GM12878 (cell line): Measurements from ENCODE around the gene ZNF892. TPM values are rescaled to one million over a fixed set of nuclear protein-coding genes. Genes with fewer than 3 reads are reported as not detected.
A peak's percentile ranks its signal among the peaks of the same experiment; 100 is the strongest.

Source experiments
- ATAC-seq: fragments of 200-7000 bp; cut with Tn5 transposase; 3 replicates; pipeline ENCODE4 v1.9.1; 2020; ENCODE audit warnings: mild to moderate bottlenecking, moderate library complexity
- BruUV-seq: library from RNA; stranded (reverse); fragments of 400-500 nt; replicated peaks from 2 replicates; lab custom pipeline; 2021; lab: Mats Ljungman, UMichigan
- CTCF ChIA-PET: fragments of 300-600 bp; sonication (Branson Sonifier 250); formaldehyde crosslinking; extraction: SDS; loops from one replicate; lab custom pipeline; 2021; ENCODE audit warnings: inconsistent platforms; lab: Yijun Ruan, JAX
- POLR2A ChIA-PET: fragments of 350-600 bp; formaldehyde crosslinking; extraction: SDS; loops from one replicate; lab custom pipeline; 2021; ENCODE audit warnings: inconsistent platforms; lab: Charles Lee
- RAD21 ChIA-PET: fragments of 300-600 bp; sonication (Branson Sonifier 250); formaldehyde crosslinking; loops from one replicate; lab custom pipeline; 2023; ENCODE audit warnings: antibody characterized with exemption; ENCODE audit not compliant: unreplicated experiment; lab: Charles Lee
- SMC1A ChIA-PET: fragments of 300-600 bp; sonication (Branson Sonifier 250); formaldehyde crosslinking; loops from one replicate; lab custom pipeline; 2023; ENCODE audit not compliant: unreplicated experiment, uncharacterized antibody; lab: Charles Lee
- DNase-seq: peaks from one replicate; pipeline ENCODE4 v3.0.0-alpha.2; 2011; ENCODE audit warnings: low read depth, low spot score
- FAIRE-seq: peaks from 3 replicates; lab custom pipeline; 2011; peaks lifted over from hg19 to GRCh38; lab: Jason Lieb, UNC
- H2AFZ ChIP-seq: 2 replicates; pipeline ENCODE4 v1.6.0; 2011; ENCODE audit warnings: low read depth, low read length, control low read depth; ENCODE audit not compliant: control insufficient read depth
- H3K27ac ChIP-seq: 2 replicates; pipeline ENCODE4 v1.5.1; 2011; ENCODE audit warnings: control low read depth; ENCODE audit not compliant: control insufficient read depth, insufficient read depth
- H3K27me3 ChIP-seq, 2 experiments: replicated peaks in 1 of 2; 2 replicates each; pipeline versions ENCODE4 v1.6.0 to v1.6.1; 2011; ENCODE audit warnings: low read length in 1 of 2; ENCODE audit not compliant: control insufficient read depth in 2 of 2, insufficient read depth in 2 of 2
- H3K36me3 ChIP-seq, 2 experiments: 2 replicates each; pipeline ENCODE4 v1.5.1; 2011; ENCODE audit warnings: low read length in 1 of 2; ENCODE audit not compliant: control insufficient read depth in 2 of 2, insufficient read depth in 2 of 2
- H3K4me1 ChIP-seq: 2 replicates; pipeline ENCODE4 v1.6.1; 2011; ENCODE audit warnings: mild to moderate bottlenecking, low read length, moderate library complexity, mixed read lengths; ENCODE audit not compliant: control insufficient read depth, insufficient read depth
- H3K4me2 ChIP-seq: 2 replicates; pipeline ENCODE4 v1.6.0; 2011; ENCODE audit warnings: control low read depth; ENCODE audit not compliant: control insufficient read depth, insufficient read depth
- H3K4me3 ChIP-seq: fragments of 200-600 bp; sonication (generic); 2 replicates; pipeline ENCODE4 v1.5.1; 2016
- H3K79me2 ChIP-seq: 2 replicates; pipeline ENCODE4 v1.6.0; 2011; ENCODE audit warnings: low read length; ENCODE audit not compliant: control insufficient read depth, insufficient read depth
- H3K9ac ChIP-seq: 2 replicates; pipeline ENCODE4 v1.8.0; 2011; ENCODE audit warnings: low read length, control low read depth, mixed read lengths; ENCODE audit not compliant: control insufficient read depth, insufficient read depth
- H3K9me3 ChIP-seq: replicated peaks from 3 replicates; pipeline ENCODE4 v1.5.1; 2011; ENCODE audit warnings: mild to moderate bottlenecking, low read length; ENCODE audit not compliant: control insufficient read depth, insufficient read depth
- H4K20me1 ChIP-seq: 2 replicates; pipeline ENCODE4 v1.6.0; 2011; ENCODE audit not compliant: control insufficient read depth, insufficient read depth
- CBX5 ChIP-seq: sonication (generic); IDR thresholded peaks from 2 replicates; pipeline ENCODE4 v1.6.1; 2016; ENCODE audit warnings: low read depth, moderate library complexity, mild to moderate bottlenecking, inconsistent platforms
- CREB1 ChIP-seq: IDR thresholded peaks from 2 replicates; pipeline ENCODE4 v1.6.1; 2012; ENCODE audit warnings: low read depth, mild to moderate bottlenecking, inconsistent platforms
- E2F4 ChIP-seq: IDR thresholded peaks from 2 replicates; pipeline ENCODE4 v1.6.1; 2012; ENCODE audit warnings: low read depth, low read length, improper control_type of control experiment
- GABPA ChIP-seq: IDR thresholded peaks from 2 replicates; pipeline ENCODE4 v1.6.1; 2014; ENCODE audit warnings: antibody characterized with exemption, low read depth, mild to moderate bottlenecking, inconsistent platforms
- HDGF ChIP-seq: fragments of 450-650 bp; IDR thresholded peaks from 2 replicates; pipeline ENCODE4 v1.6.1; 2016; ENCODE audit warnings: antibody characterized with exemption
- KLF5 ChIP-seq: fragments of 450-650 bp; IDR thresholded peaks from 2 replicates; pipeline ENCODE4 v1.6.1; 2014; ENCODE audit warnings: mild to moderate bottlenecking; ENCODE audit not compliant: partially characterized antibody
- MEF2A ChIP-seq: IDR thresholded peaks from 2 replicates; pipeline ENCODE4 v1.6.1; 2011; ENCODE audit warnings: low read depth, mild to moderate bottlenecking, low read length, moderate library complexity; ENCODE audit not compliant: insufficient read depth
- MXI1 ChIP-seq: fragments of 150-350 bp; IDR thresholded peaks from 2 replicates; pipeline ENCODE4 v1.6.1; 2011; ENCODE audit warnings: low read depth, mild to moderate bottlenecking, inconsistent platforms, low read length, improper control_type of control experiment
- POLR2A ChIP-seq: IDR thresholded peaks from 2 replicates; pipeline ENCODE4 v1.6.1; 2011; ENCODE audit warnings: low read depth, mild to moderate bottlenecking, low read length
- RAD21 ChIP-seq: IDR thresholded peaks from 2 replicates; pipeline ENCODE4 v1.6.1; 2011; ENCODE audit warnings: mild to moderate bottlenecking, low read depth, low read length, moderate library complexity; ENCODE audit not compliant: insufficient read depth
- SRF ChIP-seq, 2 experiments: IDR thresholded peaks; 2 replicates each; pipeline ENCODE4 v1.6.1; 2011; ENCODE audit warnings: low read depth in 2 of 2, low read length in 2 of 2, mild to moderate bottlenecking in 1 of 2, moderate library complexity in 1 of 2
- STAT3 ChIP-seq: IDR thresholded peaks from 2 replicates; pipeline ENCODE4 v1.6.1; 2011; ENCODE audit warnings: low read depth, low read length, improper control_type of control experiment
- TBL1XR1 ChIP-seq: IDR thresholded peaks from 2 replicates; pipeline ENCODE4 v1.6.1; 2012; ENCODE audit warnings: low read depth, low read length, improper control_type of control experiment
- YY1 ChIP-seq: IDR thresholded peaks from 2 replicates; pipeline ENCODE4 v1.6.1; 2011; ENCODE audit warnings: low read depth, mild to moderate bottlenecking, low read length
- ZNF274 ChIP-seq: IDR thresholded peaks from one replicate; pipeline ENCODE4 v1.8.0; 2011; ENCODE audit not compliant: insufficient read length, insufficient read depth
- ZSCAN29 ChIP-seq: fragments of 450-650 bp; IDR thresholded peaks from 2 replicates; pipeline ENCODE4 v1.6.1; 2017; ENCODE audit warnings: mild to moderate bottlenecking, moderate library complexity
- WGBS: methylation state at CpG from one replicate; pipeline ENCODE4 v1.1.6; 2016; ENCODE audit warnings: low lambda C conversion rate; ENCODE audit not compliant: insufficient replicate concordance, insufficient coverage; ENCODE audit errors: missing lambda C conversion rate; 5-methylcytosine and 5-hydroxymethylcytosine counted together
- in situ Hi-C: fragments of 300-500 bp; cut with MboI; formaldehyde crosslinking; loops from 9 replicates; pipeline ENCODE4 v1.14.3; 2018; ENCODE audit warnings: mixed read lengths
- intact Hi-C: fragments of 100-400 bp; cut with micrococcal nuclease; formaldehyde crosslinking; loops from one replicate; pipeline ENCODE4 v1.14.2; 2022; ENCODE audit not compliant: unreplicated experiment
- polyA plus RNA-seq, 11 experiments: library from polyadenylated mRNA; depleted of rRNA in 4 of 11; unstranded in 6 of 11; stranded (reverse) in 5 of 11; fragments of >200 nt; fragmentation: Nextera tagmentation in 4 of 11; fragmentation: Illumina TruSeq in 1 of 11; extraction: Ambion mirVana in 4 of 11; extraction: Trizol in 1 of 11; gene quantifications; 1 replicate in 1 of 11; 2 replicates in 10 of 11; pipeline versions ENCODE4 v1.2.1 to v1.2.3, GENCODE V29; 2011 to 2016; ENCODE audit warnings: inconsistent platforms in 2 of 11, missing spikeins in 2 of 11, low read depth in 1 of 11
- total RNA-seq, 4 experiments: library from RNA; depleted of rRNA in 3 of 4; stranded (reverse); fragments of >200 nt in 3 of 4; fragmentation: Illumina TruSeq in 1 of 4; extraction: Trizol in 1 of 4; gene quantifications; 2 replicates each; pipeline versions ENCODE4 v1.2.1 to v1.2.3, GENCODE V29; 2013 to 2021

ZNF892 gene
- total and polyA plus RNA-seq, 10 of the 15 experiments (the other 5 are each of a cell fraction or from before 2014, with no cell fraction given): 0.11 to 1.3 (median 0.29) TPM; not detected in 3

- BruUV-seq: no TSS peak
- SMC1A ChIA-PET: interaction anchor here (1.3 kb wide), 1 partner anchor 22 kb away, joined by 3 read pairs; no protein-coding TSS in a partner anchor
- H3K4me1 ChIP-seq: no peaks in the 10 kb centered on the region
- no peaks in the 10 kb centered on the region for H3K27me3 ChIP-seq
- H2AFZ ChIP-seq: no peak overlapping the region
- DNase-seq (no peak), FAIRE-seq (no peak), ATAC-seq (no peak)
- no peaks in the 10 kb centered on the region; a peak in 2 of 4 replicates for H3K36me3 ChIP-seq
- CTCF ChIA-PET: no interaction called here
- intact Hi-C loops (no loop called here), in situ Hi-C loops (no loop called here)
- H3K27ac ChIP-seq: no peak overlapping the region
- WGBS: 92% methylated on average over 6 of the region's 6 CpGs
- H4K20me1 ChIP-seq: no peaks in the 10 kb centered on the region
- TF ChIP-seq POLR2A (no peak), ZNF274 (peak; percentile 93), CBX5 (peak; percentile 90), GABPA (no peak), KLF5 (peak; percentile 77)
- RAD21 ChIA-PET: no interaction called here
- no peak overlapping the region for H3K9ac ChIP-seq
- POLR2A ChIA-PET: no interaction called here
- no peaks in the 10 kb centered on the region for H3K79me2 ChIP-seq
- H3K4me2 ChIP-seq: no peak overlapping the region
- H3K4me3 ChIP-seq: no peak overlapping the region
- H3K9me3 ChIP-seq: peaks cover 42% of the 10 kb centered on the region; the same call in 2 of the 3 replicates
These were observed 7.8 kb downstream of the ZNF892 start for GRCh38 chr2:95215018-95215612.

- TF ChIP-seq RAD21 (no peak), SRF (IDR thresholded peaks at IDR 0.05; ENCODE audit: low read depth in 2 of 2, low read length in 2 of 2) (no peak), ZSCAN29 (no peak), STAT3 (no peak), E2F4 (no peak), CREB1 (no peak), ZNF274 (no peak), CBX5 (no peak), POLR2A (no peak), MXI1 (no peak), MEF2A (no peak), HDGF (no peak), YY1 (no peak), TBL1XR1 (no peak)
- Histone ChIP-seq H3K36me3 (no peaks in the 10 kb centered on the region), H3K4me1 (no peaks in the 10 kb centered on the region), H3K9me3 (peaks cover 17% of the 10 kb centered on the region; the same call in 2 of the 3 replicates), H4K20me1 (no peaks in the 10 kb centered on the region), H3K79me2 (no peaks in the 10 kb centered on the region), H3K27ac (no peak overlapping the region), H3K4me3 (no peak overlapping the region), H3K27me3 (no peaks in the 10 kb centered on the region), H3K4me2 (no peak overlapping the region), H2AFZ (no peak overlapping the region), H3K9ac (no peak overlapping the region)
- FAIRE-seq (no peak), ATAC-seq (no peak), DNase-seq (no peak)
- SMC1A ChIA-PET: no interaction called here
- CTCF ChIA-PET: interaction anchor here (1.0 kb wide), 1 partner anchor 11 kb away, joined by 4 read pairs; no protein-coding TSS in a partner anchor
- in situ Hi-C loops: no loop called here
- POLR2A ChIA-PET: no interaction called here
- intact Hi-C loops: no loop called here
- BruUV-seq: no TSS peak
- 48% methylated on average over 3 of the region's 3 CpGs for WGBS
- RAD21 ChIA-PET: interaction anchor here (1.4 kb wide), 1 partner anchor 11 kb away, joined by 6 read pairs; no protein-coding TSS in a partner anchor
These were observed 13.1 kb downstream of the ZNF892 start for GRCh38 chr2:95220449-95220848.
